ENCODE measurements around the gene DEK.

GRCh38 chr6:18269253-18269652 is 4.9 kb upstream of the DEK start:
- TF ChIP-seq POLR2AphosphoS5 (IDR thresholded peaks at IDR 0.05; ENCODE audit: low read depth, low read length) (no peak), SIN3A (IDR thresholded peaks at IDR 0.05; ENCODE audit: borderline replicate concordance, insufficient read depth, low read length) (no peak)
